ENCODE results near the gene NT5C3A. TPM values are rescaled to one million over a fixed set of nuclear protein-coding genes. Genes with fewer than 3 reads are reported as not detected.
A peak's percentile ranks its signal among the peaks of the same experiment; 100 is the strongest.

Gene NT5C3A
- total and polyA plus RNA-seq, 2 of the 13 experiments (the other 11 are each of a cell fraction or from before 2014, with no cell fraction given) = 16.9 to 34.0 TPM

- no peak for TF ChIP-seq ZNF318 (CRISPR knock-in tag; IDR thresholded peaks at IDR 0.05)
- TF ChIP-seq FOXC1 (CRISPR knock-in tag; IDR thresholded peaks at IDR 0.05; ENCODE audit: borderline replicate concordance) = 0 out of 2 replicates have a peak, but pooled peaks have one; percentile 9
- TF ChIP-seq ZNF710 (CRISPR knock-in tag; IDR thresholded peaks at IDR 0.05; ENCODE audit: borderline replicate concordance) = peak; percentile 57; the same call in 1 of the 2 replicates
- no peak for TF ChIP-seq ZNF18 (CRISPR knock-in tag; IDR thresholded peaks at IDR 0.05; ENCODE audit: insufficient replicate concordance)
- TF ChIP-seq JARID2 (CRISPR knock-in tag; IDR thresholded peaks at IDR 0.05; ENCODE audit: insufficient replicate concordance) = no peak
- peak; percentile 34; the same call in 1 of the 2 replicates for TF ChIP-seq BORCS8-MEF2B (CRISPR knock-in tag; IDR thresholded peaks at IDR 0.05)
- TF ChIP-seq CEBPB (IDR thresholded peaks at IDR 0.05; ENCODE audit: borderline replicate concordance, low read depth, low read length) = no peak
- TF ChIP-seq PCBP2 (optimal IDR thresholded peaks at IDR 0.05; ENCODE audit: low read depth, low read length, poor library complexity, severe bottlenecking) = no peak
- no peak for TF ChIP-seq ZNF124 (CRISPR knock-in tag; IDR thresholded peaks at IDR 0.05)
- TF ChIP-seq SKI (IDR thresholded peaks at IDR 0.05; ENCODE audit: partially characterized antibody) = peak; percentile 46
- peak; percentile 26; the same call in 1 of the 2 replicates for TF ChIP-seq CBFB (CRISPR knock-in tag; IDR thresholded peaks at IDR 0.05)
- peak; percentile 95 for TF ChIP-seq KLF9 (CRISPR knock-in tag; IDR thresholded peaks at IDR 0.05; ENCODE audit: low read depth)
- TF ChIP-seq ZNF333 (CRISPR knock-in tag; IDR thresholded peaks at IDR 0.05; ENCODE audit: borderline replicate concordance) = no peak
- no peak for TF ChIP-seq NCOA5 (CRISPR knock-in tag; IDR thresholded peaks at IDR 0.05)
Observed at GRCh38 chr7:33109005-33109757, 46.6 kb upstream of the NT5C3A start, which contains the start of gene RP9 (continued).

Data from HepG2 (cell line).